Vagina (tissue), 2 donors: ENCODE data around the gene TTF2.

ENCODE experiments used
- POLR2A ChIP-seq, 2 donors: fragments of 450-650 bp; IDR thresholded peaks; one replicate each; pipeline ENCODE4 v1.6.1; 2017; ENCODE audit warnings: antibody characterized with exemption in 2 of 2, mild to moderate bottlenecking in 2 of 2, moderate library complexity in 2 of 2
- POLR2AphosphoS5 ChIP-seq, 2 donors: sonication (generic); formaldehyde crosslinking; IDR thresholded peaks; one replicate each; pipeline ENCODE4 v1.9.0; 2017; ENCODE audit warnings: antibody characterized with exemption in 2 of 2, mild to moderate bottlenecking in 2 of 2, low read depth in 1 of 2; ENCODE audit not compliant: insufficient read depth in 1 of 2
- TF ChIP-seq, protein P1 (sequence below), 3 experiments: fragments of 450-650 bp in 2 of 3; fragments of 200-600 bp in 1 of 3; sonication (generic) in 1 of 3; IDR thresholded peaks; one replicate each; pipeline ENCODE4 v1.5.1; 2017 to 2019; ENCODE audit warnings: antibody characterized with exemption in 3 of 3, mild to moderate bottlenecking in 2 of 3, moderate library complexity in 2 of 3

DNA sequence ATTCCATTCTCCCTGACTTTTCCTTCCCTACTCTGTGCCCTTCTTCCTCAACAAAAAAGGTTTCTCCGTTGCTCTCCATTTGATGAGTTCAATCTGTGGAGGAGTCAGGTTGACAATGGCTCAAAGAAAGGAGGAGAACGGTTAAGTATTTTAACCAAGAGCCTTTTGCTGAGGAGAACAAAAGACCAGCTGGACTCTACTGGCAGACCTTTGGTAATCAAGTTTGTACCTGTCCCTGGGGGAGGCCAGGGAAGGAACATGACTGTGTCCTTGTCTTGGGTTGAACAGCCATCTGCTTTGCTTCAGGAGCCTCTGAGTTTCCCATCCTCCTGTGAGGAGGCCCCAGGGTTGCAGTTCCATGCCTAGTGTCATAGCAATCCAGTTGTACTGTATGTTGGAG, 29.9 kb downstream of the TTF2 start:
- TF ChIP-seq, protein P1, sequence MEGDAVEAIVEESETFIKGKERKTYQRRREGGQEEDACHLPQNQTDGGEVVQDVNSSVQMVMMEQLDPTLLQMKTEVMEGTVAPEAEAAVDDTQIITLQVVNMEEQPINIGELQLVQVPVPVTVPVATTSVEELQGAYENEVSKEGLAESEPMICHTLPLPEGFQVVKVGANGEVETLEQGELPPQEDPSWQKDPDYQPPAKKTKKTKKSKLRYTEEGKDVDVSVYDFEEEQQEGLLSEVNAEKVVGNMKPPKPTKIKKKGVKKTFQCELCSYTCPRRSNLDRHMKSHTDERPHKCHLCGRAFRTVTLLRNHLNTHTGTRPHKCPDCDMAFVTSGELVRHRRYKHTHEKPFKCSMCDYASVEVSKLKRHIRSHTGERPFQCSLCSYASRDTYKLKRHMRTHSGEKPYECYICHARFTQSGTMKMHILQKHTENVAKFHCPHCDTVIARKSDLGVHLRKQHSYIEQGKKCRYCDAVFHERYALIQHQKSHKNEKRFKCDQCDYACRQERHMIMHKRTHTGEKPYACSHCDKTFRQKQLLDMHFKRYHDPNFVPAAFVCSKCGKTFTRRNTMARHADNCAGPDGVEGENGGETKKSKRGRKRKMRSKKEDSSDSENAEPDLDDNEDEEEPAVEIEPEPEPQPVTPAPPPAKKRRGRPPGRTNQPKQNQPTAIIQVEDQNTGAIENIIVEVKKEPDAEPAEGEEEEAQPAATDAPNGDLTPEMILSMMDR (IDR thresholded peaks at IDR 0.05), result no peak
- no peak for TF ChIP-seq POLR2AphosphoS5 (IDR thresholded peaks at IDR 0.05; ENCODE audit: insufficient read depth in 1 of 2, low read depth in 1 of 2)
- TF ChIP-seq POLR2A (IDR thresholded peaks at IDR 0.05), result no peak
